ENCODE measurements around the gene ADAM12.

The ADAM12 gene

GRCh38 chr10:126072622-126073021 lies 315.7 kb downstream of the ADAM12 start:
- Histone ChIP-seq H3K4me3 (no peak overlapping the region), H3K9me3 (ENCODE audit: low read depth, low read length) (no peaks in the 10 kb centered on the region), H3K36me3 (ENCODE audit: insufficient read depth, low read length) (no peaks in the 10 kb centered on the region), H3K27ac (no peak overlapping the region), H3K9ac (ENCODE audit: insufficient read length) (no peak overlapping the region)
- no peak for TF ChIP-seq POLR2AphosphoS5 (IDR thresholded peaks at IDR 0.05; ENCODE audit: borderline replicate concordance, low read depth, low read length)
- no peak for DNase-seq (ENCODE audit: low read depth, low spot score)

GRCh38 chr10:126070476-126071215 lies 317.6 kb downstream of the ADAM12 start:
- no peak for DNase-seq (ENCODE audit: low read depth, low spot score)
- Histone ChIP-seq H3K9ac (ENCODE audit: insufficient read length) (no peak overlapping the region), H3K4me3 (no peak overlapping the region), H3K9me3 (ENCODE audit: low read depth, low read length) (no peaks in the 10 kb centered on the region), H3K27ac (no peak overlapping the region), H3K36me3 (ENCODE audit: insufficient read depth, low read length) (no peaks in the 10 kb centered on the region)
- no peak for TF ChIP-seq FOXP2 (optimal IDR thresholded peaks at IDR 0.05; ENCODE audit: control extremely low read depth, extremely low read length, insufficient read depth)
- no peak for TF ChIP-seq POLR2AphosphoS5 (IDR thresholded peaks at IDR 0.05; ENCODE audit: borderline replicate concordance, low read depth, low read length)
- no peak for TF ChIP-seq EZH2 (IDR thresholded peaks at IDR 0.05)

GRCh38 chr10:126068322-126068721 lies 320.0 kb downstream of the ADAM12 start:
- no peak overlapping the region for H3K4me3 ChIP-seq
- H3K36me3 ChIP-seq (ENCODE audit: insufficient read depth, low read length): no peaks in the 10 kb centered on the region
- no peak overlapping the region for H3K9ac ChIP-seq (ENCODE audit: insufficient read length)
- DNase-seq (ENCODE audit: low read depth, low spot score): no peak
- no peak overlapping the region for H3K27ac ChIP-seq
- TF ChIP-seq FOXP2 (optimal IDR thresholded peaks at IDR 0.05; ENCODE audit: control extremely low read depth, extremely low read length, insufficient read depth): no peak
- no peak for TF ChIP-seq POLR2AphosphoS5 (IDR thresholded peaks at IDR 0.05; ENCODE audit: borderline replicate concordance, low read depth, low read length)
- TF ChIP-seq EZH2 (IDR thresholded peaks at IDR 0.05): no peak
- H3K9me3 ChIP-seq (ENCODE audit: low read depth, low read length): no peaks in the 10 kb centered on the region

- DNase-seq (ENCODE audit: low read depth, low spot score): no peak
- H3K9ac ChIP-seq (ENCODE audit: insufficient read length): no peak overlapping the region
- H3K36me3 ChIP-seq (ENCODE audit: insufficient read depth, low read length): no peaks in the 10 kb centered on the region
- H3K4me3 ChIP-seq: no peak overlapping the region
- TF ChIP-seq FOXP2 (optimal IDR thresholded peaks at IDR 0.05; ENCODE audit: control extremely low read depth, extremely low read length, insufficient read depth) (no peak), POLR2AphosphoS5 (IDR thresholded peaks at IDR 0.05; ENCODE audit: borderline replicate concordance, low read depth, low read length) (no peak), EZH2 (IDR thresholded peaks at IDR 0.05) (no peak)
- H3K9me3 ChIP-seq (ENCODE audit: low read depth, low read length): no peaks in the 10 kb centered on the region
- H3K27ac ChIP-seq: no peak overlapping the region
These were observed 321.8 kb downstream of the ADAM12 start for GRCh38 chr10:126066456-126066855.

- DNase-seq (ENCODE audit: low read depth, low spot score): no peak
- H3K36me3 ChIP-seq (ENCODE audit: insufficient read depth, low read length): no peaks in the 10 kb centered on the region
- H3K9me3 ChIP-seq (ENCODE audit: low read depth, low read length): no peaks in the 10 kb centered on the region
- TF ChIP-seq FOXP2 (optimal IDR thresholded peaks at IDR 0.05; ENCODE audit: control extremely low read depth, extremely low read length, insufficient read depth): no peak
- TF ChIP-seq POLR2AphosphoS5 (IDR thresholded peaks at IDR 0.05; ENCODE audit: borderline replicate concordance, low read depth, low read length): no peak
- TF ChIP-seq EZH2 (IDR thresholded peaks at IDR 0.05): no peak
- H3K4me3 ChIP-seq: no peak overlapping the region
- H3K27ac ChIP-seq: no peak overlapping the region
- H3K9ac ChIP-seq (ENCODE audit: insufficient read length): no peak overlapping the region
These were observed 322.4 kb downstream of the ADAM12 start for GRCh38 chr10:126065751-126066377.

GRCh38 chr10:126064512-126064911 lies 323.8 kb downstream of the ADAM12 start:
- Histone ChIP-seq H3K36me3 (ENCODE audit: insufficient read depth, low read length) (no peaks in the 10 kb centered on the region), H3K9ac (ENCODE audit: insufficient read length) (no peak overlapping the region), H3K27ac (no peak overlapping the region), H3K4me3 (no peak overlapping the region), H3K9me3 (ENCODE audit: low read depth, low read length) (no peaks in the 10 kb centered on the region)
- no peak for TF ChIP-seq FOXP2 (optimal IDR thresholded peaks at IDR 0.05; ENCODE audit: control extremely low read depth, extremely low read length, insufficient read depth)
- TF ChIP-seq EZH2 (IDR thresholded peaks at IDR 0.05): no peak
- no peak for TF ChIP-seq POLR2AphosphoS5 (IDR thresholded peaks at IDR 0.05; ENCODE audit: borderline replicate concordance, low read depth, low read length)
- DNase-seq (ENCODE audit: low read depth, low spot score): no peak

GRCh38 chr10:126063353-126063791 lies 324.9 kb downstream of the ADAM12 start:
- H3K9ac ChIP-seq (ENCODE audit: insufficient read length): no peak overlapping the region
- H3K9me3 ChIP-seq (ENCODE audit: low read depth, low read length): no peaks in the 10 kb centered on the region
- TF ChIP-seq EZH2 (IDR thresholded peaks at IDR 0.05) (no peak), FOXP2 (optimal IDR thresholded peaks at IDR 0.05; ENCODE audit: control extremely low read depth, extremely low read length, insufficient read depth) (no peak), POLR2AphosphoS5 (IDR thresholded peaks at IDR 0.05; ENCODE audit: borderline replicate concordance, low read depth, low read length) (no peak)
- no peaks in the 10 kb centered on the region for H3K36me3 ChIP-seq (ENCODE audit: insufficient read depth, low read length)
- H3K27ac ChIP-seq: no peak overlapping the region
- DNase-seq (ENCODE audit: low read depth, low spot score): no peak
- no peak overlapping the region for H3K4me3 ChIP-seq

GRCh38 chr10:126062131-126063032 lies 325.9 kb downstream of the ADAM12 start:
- DNase-seq (ENCODE audit: low read depth, low spot score): no peak
- Histone ChIP-seq H3K9me3 (ENCODE audit: low read depth, low read length) (no peaks in the 10 kb centered on the region), H3K36me3 (ENCODE audit: insufficient read depth, low read length) (no peaks in the 10 kb centered on the region), H3K9ac (ENCODE audit: insufficient read length) (no peak overlapping the region), H3K4me3 (no peak overlapping the region), H3K27ac (no peak overlapping the region)
- TF ChIP-seq EZH2 (IDR thresholded peaks at IDR 0.05) (no peak), FOXP2 (optimal IDR thresholded peaks at IDR 0.05; ENCODE audit: control extremely low read depth, extremely low read length, insufficient read depth) (no peak), POLR2AphosphoS5 (IDR thresholded peaks at IDR 0.05; ENCODE audit: borderline replicate concordance, low read depth, low read length) (no peak)

Measured in SK-N-MC (cell line).